A549 treated with Mapracorat at 1 μM for 4 hours (cell line): ENCODE results near the gene MT3. TPM values are rescaled to one million over a fixed set of nuclear protein-coding genes. Genes with fewer than 3 reads are reported as not detected.

ENCODE experiments used
- total RNA-seq: library from RNA; stranded (reverse); fragments of 200-300 nt; extraction: Qiagen RNA extraction; gene quantifications from 5 replicates; pipeline ENCODE4 v1.2.3, GENCODE V29; 2022

Gene MT3
- total RNA-seq = 0.29 to 0.64 TPM (median 0.48 TPM) in 3 of 5 replicates, not detected in the others

GRCh38 chr16:56589141-56590039, at the start of gene MT3:
MT3 (plus strand) TSS chr16:56589528; CDS start chr16:56589591, 63 bp downstream.

GRCh38 chr16:56564793-56565477, 24.4 kb upstream of the MT3 start, which contains the start of gene MT4:
MT4 (plus strand) TSS chr16:56565073; CDS start chr16:56565129, 56 bp downstream.

GRCh38 chr16:56608043-56608875, 18.9 kb downstream of the MT3 start, which contains the start of gene MT2A:
MT2A (plus strand) TSS chr16:56608584; CDS start chr16:56608656, 72 bp downstream.

GRCh38 chr16:56625140-56625942, 36.0 kb downstream of the MT3 start, which contains the start of gene MT1E:
MT1E (plus strand) TSS chr16:56625781; CDS start chr16:56625852, 71 bp downstream.

GRCh38 chr16:56632156-56632847, 43.0 kb downstream of the MT3 start, which contains the start of gene MT1M:
MT1M (plus strand) TSS chr16:56632659; CDS start chr16:56632732, 73 bp downstream.

GRCh38 chr16:56637814-56638750, 48.8 kb downstream of the MT3 start, which contains the start of gene MT1A:
MT1A (plus strand) TSS chr16:56638666; CDS start chr16:56638739, 73 bp downstream.

Other genes starting within 250 kb of the MT3 start
- gene AMFR, start 164.0 kb upstream of the MT3 start, total RNA-seq = 60.1 to 73.6 TPM (median 67.2 TPM) in 5 replicates
- gene NUDT21, start 138.2 kb upstream of the MT3 start, total RNA-seq = 99.1 to 127 TPM (median 121 TPM) in 5 replicates
- gene OGFOD1, start 138.0 kb upstream of the MT3 start, total RNA-seq = 66.1 to 90.4 TPM (median 77.6 TPM) in 5 replicates
- gene BBS2, start 69.5 kb upstream of the MT3 start, total RNA-seq = 16.4 to 24.9 TPM (median 21.6 TPM) in 5 replicates
- gene MT4, start 24.5 kb upstream of the MT3 start, total RNA-seq = not detected in 5 replicates
- 1,681 to 2,830 TPM (median 2,314 TPM) in 5 replicates for gene MT2A, start 19.1 kb downstream of the MT3 start, total RNA-seq
- gene MT1E, start 36.3 kb downstream of the MT3 start, total RNA-seq = not detected in 5 replicates
- not detected in 5 replicates for gene MT1M, start 43.1 kb downstream of the MT3 start, total RNA-seq
- gene MT1A, start 49.1 kb downstream of the MT3 start, total RNA-seq = 20.9 to 34.1 TPM (median 28.8 TPM) in 5 replicates
- gene MT1B, start 62.4 kb downstream of the MT3 start, total RNA-seq = 0.54 to 0.70 TPM (median 0.61 TPM) in 3 of 5 replicates, not detected in the others
- gene MT1F, start 68.4 kb downstream of the MT3 start, total RNA-seq = 17.4 to 29.3 TPM (median 19.9 TPM) in 5 replicates
- not detected in 5 replicates for gene MT1G, start 78.5 kb downstream of the MT3 start, total RNA-seq
- not detected in 5 replicates for gene MT1H, start 80.3 kb downstream of the MT3 start, total RNA-seq
- 443 to 894 TPM (median 703 TPM) in 5 replicates for gene MT1X, start 92.9 kb downstream of the MT3 start, total RNA-seq
- gene NUP93, start 140.6 kb downstream of the MT3 start, total RNA-seq = 87.9 to 108 TPM (median 101 TPM) in 5 replicates